ENCODE data around the gene KPNB1. TPM values are rescaled to one million over a fixed set of nuclear protein-coding genes. Genes with fewer than 3 reads are reported as not detected.

Gene KPNB1
- polyA plus RNA-seq, 4 donors: 177 to 273 (median 248) TPM

DNA sequence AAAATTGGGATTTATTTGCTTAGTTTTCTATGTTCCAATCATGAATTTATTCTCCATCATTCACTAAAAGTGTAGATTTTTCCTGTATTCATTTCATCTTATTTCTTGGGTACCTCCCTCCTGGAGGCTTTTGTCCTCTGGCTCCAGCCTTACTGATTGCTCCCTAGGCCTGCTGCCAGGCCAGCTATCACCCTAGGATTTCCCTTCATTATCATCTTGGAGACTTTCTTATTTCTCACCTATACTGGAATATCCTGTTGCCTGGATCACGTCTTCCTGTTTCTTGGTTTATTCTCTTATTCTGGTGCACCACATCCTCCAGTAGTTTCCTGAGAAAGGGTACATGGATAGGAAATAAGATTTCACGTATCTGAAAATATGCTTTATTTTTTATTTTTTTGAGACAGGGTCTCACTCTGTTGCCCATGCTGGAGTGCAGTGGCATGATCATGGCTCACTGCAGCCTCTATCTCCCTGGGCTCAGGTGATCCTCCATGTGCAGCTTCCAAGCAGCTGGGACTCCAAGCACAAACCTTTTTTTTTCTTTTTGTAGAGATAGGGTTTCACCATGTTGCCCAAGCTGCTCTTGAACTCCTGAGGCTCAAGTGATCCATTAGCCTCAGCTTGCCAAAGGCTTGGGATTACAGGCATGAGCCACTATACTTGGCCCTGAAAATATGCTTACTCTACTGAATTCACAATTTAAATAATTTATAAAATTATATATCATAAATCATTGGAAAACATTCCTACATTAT, 13.3 kb upstream of the KPNB1 start:
- DNase-seq (ENCODE audit: low read depth in 4 of 4, low spot score in 3 of 4): no peak

DNA sequence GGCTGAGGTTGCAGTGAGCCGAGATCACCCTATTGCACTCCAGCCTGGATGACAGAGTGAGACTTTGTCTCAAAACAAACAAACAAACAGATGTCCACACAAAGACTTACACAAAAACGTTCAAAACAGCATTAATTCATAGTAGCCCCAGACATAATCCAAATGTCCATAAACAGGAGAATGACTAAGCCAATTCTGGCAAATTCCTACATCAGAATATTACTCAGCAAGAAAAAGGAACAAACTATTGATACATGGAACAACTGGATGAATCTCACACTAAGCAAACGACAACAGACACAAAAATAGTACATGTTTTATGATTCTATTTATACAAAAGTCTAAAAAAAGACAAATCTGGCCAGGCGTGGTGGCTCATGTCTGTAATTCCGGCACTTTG, 10.8 kb upstream of the KPNB1 start:
- no peak for DNase-seq (ENCODE audit: low read depth in 4 of 4, low spot score in 3 of 4)

DNA sequence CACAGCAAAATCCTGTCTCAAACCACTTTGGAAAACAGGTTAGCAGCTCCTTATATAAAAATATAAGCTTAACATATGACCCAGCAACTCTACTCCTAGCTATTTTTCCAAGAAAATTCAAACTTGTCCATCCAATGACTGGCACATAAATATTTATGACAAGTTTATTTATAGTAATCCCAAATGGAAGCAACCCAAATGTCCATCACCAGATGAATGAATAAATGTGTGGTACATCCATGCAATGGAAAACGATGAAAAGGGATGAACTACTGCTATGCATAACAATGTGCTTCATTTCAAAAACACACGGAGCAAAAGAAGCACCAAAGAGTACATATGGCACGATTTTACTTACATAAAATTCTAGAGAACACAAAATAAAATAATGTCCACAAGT, 9.6 kb upstream of the KPNB1 start:
- no peak for DNase-seq (ENCODE audit: low read depth in 4 of 4, low spot score in 3 of 4)

DNA sequence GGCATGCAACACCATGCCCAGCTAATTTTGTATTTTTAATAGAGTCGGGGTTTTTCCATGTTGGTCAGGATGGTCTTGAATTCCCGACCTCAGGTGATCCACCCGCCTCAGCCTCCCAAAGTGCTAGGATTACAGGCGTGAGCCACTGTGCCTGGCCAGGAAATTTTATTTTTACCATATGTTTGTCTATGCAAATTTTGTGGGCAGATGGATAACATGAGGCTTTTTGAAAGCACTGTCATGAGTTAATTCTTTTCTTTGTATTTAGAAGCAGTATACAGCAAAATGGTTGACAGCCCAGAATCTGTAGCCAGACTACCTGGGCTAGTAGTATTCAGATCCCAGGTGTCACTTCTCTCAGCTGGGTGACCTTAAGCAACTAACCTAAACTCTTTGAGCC, 8.5 kb upstream of the KPNB1 start:
- no peak for DNase-seq (ENCODE audit: low read depth in 4 of 4, low spot score in 3 of 4)

DNA sequence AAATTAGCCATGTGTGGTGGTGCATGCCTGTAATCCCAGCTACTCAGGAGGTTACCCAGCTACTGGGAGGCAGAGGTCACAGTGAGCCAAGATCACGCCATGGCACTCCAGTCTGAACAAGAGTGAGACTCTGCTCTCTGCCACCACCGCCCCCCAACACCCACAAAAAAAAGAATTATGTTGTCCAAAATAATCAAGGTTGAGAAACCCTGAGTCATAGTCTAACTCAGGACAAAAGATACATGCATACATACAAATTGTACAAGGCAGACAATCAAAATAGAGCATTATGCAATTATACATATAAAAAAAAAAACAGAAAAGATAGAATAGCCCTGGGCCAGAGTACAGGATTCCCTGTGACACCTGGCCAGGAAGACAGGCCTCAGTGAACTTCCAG, 6.6 kb upstream of the KPNB1 start:
- DNase-seq (ENCODE audit: low read depth in 4 of 4, low spot score in 3 of 4): no peak

DNA sequence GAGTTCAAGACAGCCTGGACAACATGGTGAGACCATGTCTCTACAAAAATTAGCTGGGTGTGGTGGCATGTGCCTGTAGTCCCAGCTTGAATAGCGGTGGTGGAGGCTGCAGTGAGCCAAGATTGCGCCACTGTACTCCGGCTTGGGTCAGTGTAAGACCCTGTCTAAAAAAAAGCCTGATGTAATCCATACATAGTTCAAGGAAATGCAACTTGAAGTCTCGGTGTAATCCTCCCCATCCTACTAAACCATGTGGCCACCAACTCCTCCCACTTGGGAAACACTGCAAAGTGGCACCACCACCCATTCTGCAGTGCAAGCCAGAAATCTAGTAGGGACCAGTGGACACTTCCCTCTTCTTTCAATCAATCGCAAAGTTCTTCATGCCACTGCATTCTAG, 5.4 kb upstream of the KPNB1 start:
- DNase-seq (ENCODE audit: low read depth in 4 of 4, low spot score in 3 of 4): no peak

DNA sequence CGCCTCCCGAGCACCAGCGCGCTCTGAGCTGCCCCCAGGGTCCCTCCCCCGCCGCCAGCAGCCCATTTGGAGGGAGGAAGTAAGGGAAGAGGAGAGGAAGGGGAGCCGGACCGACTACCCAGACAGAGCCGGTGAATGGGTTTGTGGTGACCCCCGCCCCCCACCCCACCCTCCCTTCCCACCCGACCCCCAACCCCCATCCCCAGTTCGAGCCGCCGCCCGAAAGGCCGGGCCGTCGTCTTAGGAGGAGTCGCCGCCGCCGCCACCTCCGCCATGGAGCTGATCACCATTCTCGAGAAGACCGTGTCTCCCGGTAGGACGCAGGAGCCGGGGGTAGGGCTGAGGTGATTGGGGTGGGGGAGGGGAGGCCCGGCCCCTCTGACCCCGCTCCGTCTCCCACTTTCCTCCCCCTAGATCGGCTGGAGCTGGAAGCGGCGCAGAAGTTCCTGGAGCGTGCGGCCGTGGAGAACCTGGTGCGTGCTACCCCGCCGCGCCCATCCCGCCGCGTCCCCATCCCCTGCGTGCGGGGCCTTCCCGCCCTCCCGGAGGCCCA, 329 bp downstream of the KPNB1 start:
- peak in 2 of 4 donors; percentile 24 to 36 for DNase-seq (ENCODE audit: low read depth in 4 of 4, low spot score in 3 of 4)

DNA sequence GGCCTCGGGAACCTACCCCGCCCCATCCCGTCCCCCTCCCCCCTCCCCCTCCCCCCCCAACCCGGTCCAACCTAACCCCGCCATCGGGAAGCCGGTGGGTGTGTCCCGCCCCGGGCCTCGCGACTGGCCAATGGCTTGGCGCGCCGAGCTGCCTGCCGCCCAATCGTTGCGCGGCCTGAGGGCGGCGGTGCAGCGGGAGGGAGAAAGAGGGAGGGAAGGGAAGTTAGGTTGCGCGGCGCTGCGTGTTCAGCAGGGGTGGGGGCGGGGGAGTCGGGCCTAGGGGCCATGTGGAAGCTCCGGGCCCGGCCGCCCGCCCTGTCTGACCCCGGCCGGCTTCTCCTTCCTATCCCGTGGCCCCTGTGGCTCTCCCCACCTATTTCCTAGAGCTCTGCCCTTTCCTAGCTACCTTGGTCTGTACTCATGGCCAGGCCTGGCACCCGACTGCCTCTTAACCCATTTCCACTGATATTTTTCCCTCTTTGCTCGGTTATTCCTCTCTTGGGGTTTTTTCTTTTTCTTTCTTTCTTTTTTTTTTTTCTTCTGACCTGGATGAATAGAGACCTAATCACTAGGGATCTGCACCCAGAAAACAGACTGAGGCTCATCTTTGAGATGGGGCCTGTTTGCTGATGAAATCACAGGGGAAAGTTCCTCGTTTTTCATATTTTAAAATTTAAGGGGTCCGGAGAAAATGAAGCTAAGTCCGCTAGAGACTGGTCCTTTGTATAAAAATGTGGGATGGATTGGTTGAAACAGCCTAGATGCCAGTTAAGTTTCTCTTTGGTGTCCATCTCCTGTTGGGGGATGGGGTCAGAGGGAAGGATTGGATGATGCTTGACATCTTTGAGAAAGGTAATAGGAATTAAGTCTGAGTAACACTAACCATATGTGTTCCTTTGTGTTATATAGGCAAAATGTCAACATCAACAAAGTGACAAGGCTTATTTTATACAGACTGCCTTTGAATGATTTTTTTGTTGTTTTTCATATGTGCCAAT, 1.1 kb downstream of the KPNB1 start:
- DNase-seq (ENCODE audit: low read depth in 4 of 4, low spot score in 3 of 4): peak; percentile 73 to 89 (median 81)

DNA sequence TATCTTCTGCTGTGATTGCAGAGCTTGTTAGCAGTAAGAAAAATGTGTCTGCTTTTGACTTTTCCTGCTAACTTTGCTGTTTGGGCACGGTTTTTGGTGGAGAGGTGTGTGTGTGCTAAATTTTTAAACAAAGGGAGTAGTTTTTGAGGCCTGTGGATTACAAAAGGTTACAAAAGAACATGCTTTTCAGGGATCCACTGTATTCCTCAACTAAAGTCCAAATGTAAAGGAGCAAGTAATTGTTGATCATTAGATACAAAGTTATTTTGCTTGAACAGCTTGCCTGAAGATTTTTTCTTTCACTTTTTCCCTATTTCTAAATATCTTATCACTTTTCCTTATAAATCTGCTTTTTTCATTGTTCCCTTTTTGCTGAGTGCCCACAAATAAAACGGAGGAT, 2.0 kb downstream of the KPNB1 start:
- no peak for DNase-seq (ENCODE audit: low read depth in 4 of 4, low spot score in 3 of 4)

DNA sequence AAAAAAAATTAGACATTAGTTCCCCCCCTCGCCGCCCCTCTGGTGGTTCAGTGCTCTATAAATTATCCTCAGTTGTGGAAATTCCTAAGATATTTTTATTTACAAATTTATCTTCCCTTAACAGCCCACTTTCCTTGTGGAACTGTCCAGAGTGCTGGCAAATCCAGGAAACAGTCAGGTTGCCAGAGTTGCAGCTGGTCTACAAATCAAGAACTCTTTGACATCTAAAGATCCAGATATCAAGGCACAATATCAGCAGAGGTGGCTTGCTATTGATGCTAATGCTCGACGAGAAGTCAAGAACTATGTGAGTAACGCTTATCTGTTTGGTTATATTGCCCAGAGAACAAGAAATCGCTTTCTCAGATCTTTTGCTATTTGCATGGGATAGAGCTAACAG, 2.9 kb downstream of the KPNB1 start:
- no peak for DNase-seq (ENCODE audit: low read depth in 4 of 4, low spot score in 3 of 4)

DNA sequence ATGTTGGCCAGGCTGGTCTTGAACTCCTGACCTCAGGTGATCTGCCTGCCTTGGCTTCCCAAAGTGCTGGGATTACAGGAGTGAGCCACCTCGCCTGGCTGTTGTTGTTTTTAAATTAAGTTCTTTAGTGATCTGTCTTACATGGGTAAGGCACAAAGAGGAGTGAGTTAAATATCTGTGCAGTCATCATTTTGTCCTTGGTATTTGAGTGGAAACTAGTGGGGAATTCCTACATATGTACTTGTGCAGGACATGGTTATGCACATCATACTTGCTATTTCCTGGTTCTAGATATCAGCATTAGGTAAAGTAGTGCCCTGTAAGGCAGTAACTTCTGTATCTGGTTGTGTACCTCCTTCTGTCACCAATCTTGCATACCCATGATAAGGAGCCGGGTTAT, 3.7 kb downstream of the KPNB1 start:
- no peak for DNase-seq (ENCODE audit: low read depth in 4 of 4, low spot score in 3 of 4)

DNA sequence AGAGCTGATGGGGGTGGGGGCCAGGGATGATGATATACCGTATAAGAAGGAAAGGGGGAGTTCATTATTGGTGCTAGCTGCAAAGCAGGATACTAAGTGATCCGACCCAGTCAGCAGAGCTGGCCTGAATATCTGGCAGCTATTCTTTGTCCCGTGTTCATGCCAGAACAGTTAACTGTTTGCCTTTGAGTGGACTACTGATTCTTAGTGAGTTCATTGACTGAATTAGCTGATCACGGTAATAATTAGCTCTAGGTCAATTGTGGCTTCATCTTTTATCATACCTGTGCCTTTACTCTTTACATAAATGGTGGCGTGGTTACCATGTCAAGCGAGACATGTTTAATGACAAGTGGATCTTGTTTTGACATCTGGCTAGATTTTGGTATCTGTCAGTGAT, 5.3 kb downstream of the KPNB1 start:
- DNase-seq (ENCODE audit: low read depth in 4 of 4, low spot score in 3 of 4): no peak

DNA sequence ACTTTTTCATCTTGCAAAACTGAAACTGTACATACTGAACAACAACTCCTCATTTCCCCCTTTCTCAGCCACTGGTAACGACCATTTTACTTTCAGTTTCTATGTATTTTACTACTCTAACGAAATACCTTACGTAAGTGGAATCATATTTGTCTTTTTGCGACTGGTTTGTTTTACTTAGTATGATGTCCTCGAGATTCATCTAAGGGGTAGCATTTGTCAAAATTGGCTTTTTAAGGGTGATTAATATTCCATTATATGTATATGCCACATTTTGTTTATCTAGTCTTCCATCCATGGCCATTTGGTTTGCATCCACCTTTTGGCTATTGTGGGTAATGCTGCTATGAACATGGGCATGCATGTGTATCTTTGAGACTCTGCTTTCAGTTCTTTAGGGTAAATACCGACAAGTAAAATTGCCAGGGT, 10.4 kb downstream of the KPNB1 start:
- no peak for DNase-seq (ENCODE audit: low read depth in 4 of 4, low spot score in 3 of 4)

DNA sequence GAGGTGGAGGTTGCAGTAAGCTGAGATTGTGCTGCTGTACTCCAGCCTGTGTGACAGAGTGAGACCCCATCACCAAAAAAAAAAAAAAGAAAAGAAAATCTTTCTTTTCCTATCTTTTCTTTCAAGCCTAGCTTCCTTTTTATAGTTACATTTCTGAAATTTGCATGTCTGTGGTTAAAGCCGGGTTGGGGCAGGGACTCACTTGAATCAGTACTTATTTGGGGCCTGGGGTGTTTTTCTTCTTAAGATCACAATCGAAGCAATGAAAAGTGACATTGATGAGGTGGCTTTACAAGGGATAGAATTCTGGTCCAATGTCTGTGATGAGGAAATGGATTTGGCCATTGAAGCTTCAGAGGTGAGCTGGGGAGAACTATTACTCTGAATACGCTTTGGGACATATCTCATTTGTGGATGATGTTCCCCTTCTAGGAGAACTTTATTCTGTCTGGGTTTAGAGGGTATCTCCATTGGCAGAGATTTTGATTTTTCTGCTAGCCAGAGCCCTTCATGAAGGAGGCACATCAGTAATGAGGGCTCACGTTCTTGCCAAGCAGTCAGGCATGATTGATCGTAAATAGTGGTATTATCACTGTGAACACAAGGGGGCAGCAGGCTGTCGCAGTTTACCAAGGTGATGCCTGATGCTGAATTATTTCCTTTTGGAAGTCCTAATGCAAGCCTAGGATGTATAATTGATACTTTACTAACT, 14.3 kb downstream of the KPNB1 start:
- peak in 3 of 4 donors; percentile 44 to 64 (median 54) for DNase-seq (ENCODE audit: low read depth in 4 of 4, low spot score in 3 of 4)

DNA sequence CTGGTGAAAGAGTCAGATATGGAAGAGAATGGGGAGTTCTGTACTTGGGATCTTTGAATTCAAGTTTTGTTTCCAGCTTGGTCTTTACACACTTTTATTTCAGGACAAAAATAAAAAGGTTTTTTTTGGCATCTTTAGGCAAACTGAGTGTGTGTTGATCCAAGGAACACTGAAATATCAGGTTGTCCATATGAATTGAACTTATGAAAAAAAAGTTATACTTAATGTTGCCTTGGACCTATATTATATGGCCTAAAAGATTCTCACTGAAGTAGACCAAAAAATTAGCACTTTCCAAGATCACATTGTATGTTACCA, 14.9 kb downstream of the KPNB1 start:
- no peak for DNase-seq (ENCODE audit: low read depth in 4 of 4, low spot score in 3 of 4)

DNA sequence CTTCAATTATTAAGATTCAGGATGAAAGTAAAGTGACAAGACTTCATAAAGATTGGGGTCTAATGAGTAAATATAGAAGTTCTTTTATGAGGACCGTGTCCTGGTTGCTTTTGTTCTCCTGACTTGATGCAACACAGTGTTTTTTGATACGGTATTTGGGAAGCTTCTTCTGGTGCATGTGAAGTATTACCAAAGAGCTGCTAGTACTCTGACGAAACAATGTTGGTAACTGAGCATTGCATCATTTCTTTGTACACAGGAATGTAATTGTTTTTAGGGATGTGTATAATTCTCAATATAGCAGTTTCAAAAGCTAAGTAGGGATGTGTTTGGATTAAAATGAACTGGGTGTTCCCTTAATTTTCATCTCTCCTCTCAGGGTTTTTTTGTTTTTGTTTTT, 15.9 kb downstream of the KPNB1 start:
- DNase-seq (ENCODE audit: low read depth in 4 of 4, low spot score in 3 of 4): no peak

DNA sequence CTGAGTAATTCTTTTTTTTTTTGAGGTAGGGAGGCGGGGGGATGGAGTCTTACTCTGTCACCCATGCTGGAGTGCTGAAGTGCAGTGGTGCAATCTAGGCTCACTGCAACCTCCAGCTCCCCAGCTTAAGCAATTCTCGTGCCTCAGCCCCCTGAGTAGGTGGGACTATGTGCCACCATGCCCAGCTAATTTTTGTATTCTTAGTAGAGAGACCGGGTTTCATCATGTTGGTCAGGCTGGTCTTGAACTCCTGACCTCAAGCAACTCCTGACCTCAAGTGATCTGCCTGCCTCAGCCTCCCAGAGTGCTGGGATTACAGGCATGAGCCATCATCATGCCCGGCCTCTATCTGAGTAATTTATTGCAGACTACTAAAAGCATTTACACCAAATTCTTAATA, 19.4 kb downstream of the KPNB1 start:
- DNase-seq (ENCODE audit: low read depth in 4 of 4, low spot score in 3 of 4): no peak

DNA sequence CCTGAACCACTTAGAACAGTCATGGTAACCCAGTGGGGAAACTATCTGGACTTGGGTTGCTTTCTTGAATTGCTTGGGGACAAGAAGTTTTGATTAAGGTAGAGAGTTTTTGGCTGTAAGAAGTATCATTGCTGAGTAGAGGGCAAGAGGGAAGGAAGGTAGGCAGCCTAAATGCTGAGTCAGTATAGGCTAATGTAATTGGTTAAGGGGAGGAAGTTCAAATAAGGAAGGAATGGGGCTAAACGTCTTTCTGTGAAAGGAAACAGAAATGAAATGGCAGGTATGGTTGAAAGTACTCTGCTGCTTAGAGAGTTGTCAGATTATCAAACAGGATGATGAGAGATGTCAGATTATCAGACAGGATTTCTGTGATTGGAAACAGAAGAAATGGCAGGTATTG, 20.3 kb downstream of the KPNB1 start:
- no peak for DNase-seq (ENCODE audit: low read depth in 4 of 4, low spot score in 3 of 4)

DNA sequence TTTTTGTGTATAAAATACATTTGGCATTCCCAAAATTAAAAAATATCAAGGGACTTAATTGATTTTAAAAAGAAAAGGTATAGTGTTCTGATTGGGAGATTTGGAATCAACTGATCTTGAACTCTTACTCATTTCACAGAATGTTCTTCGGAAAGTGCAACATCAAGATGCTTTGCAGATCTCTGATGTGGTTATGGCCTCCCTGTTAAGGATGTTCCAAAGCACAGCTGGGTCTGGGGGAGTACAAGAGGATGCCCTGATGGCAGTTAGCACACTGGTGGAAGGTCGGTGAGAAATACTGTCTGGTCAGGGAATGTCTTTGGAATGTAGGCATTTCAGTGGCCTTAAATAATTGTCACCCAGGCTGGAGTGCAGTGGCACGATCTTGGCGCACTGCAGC, 24.8 kb downstream of the KPNB1 start:
- DNase-seq (ENCODE audit: low read depth in 4 of 4, low spot score in 3 of 4): no peak

DNA sequence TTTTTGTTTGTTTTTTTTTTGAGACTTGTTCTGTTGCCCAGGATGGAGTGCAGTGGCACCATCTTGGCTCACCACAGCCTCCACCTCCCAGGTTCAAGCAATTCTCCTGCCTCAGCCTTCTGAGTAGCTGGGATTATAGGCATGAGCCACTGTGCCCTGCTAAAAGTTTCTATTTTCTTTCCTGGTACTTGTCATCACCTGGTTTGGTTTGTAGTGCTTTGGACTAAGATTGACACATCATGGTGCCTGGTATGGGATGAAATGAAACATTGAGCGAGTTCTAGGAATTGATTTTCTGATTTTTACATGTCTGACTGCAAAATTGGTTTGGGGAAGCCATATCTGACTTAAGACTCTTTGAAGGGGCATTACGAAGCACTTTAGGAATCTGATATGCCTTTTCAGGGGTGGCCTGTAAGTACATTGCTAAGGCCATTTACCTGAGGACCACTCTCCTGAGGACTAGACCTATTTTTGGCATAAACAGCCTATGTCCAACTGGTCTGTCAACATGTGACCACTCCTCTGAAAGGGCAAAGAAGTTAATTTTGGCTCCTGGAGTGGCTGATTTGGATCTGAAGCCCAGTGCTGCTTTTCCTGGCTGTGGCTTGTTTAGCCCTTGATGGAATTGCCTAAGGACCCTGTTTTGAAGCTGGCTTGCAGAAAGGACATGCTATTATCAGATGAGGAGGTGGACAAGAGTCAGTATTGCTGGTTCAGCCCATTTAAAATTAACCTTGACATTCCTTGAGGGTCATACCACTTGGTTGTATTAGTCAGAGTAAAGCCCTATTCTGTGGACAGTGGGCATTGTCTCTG, 25.9 kb downstream of the KPNB1 start:
- DNase-seq (ENCODE audit: low read depth in 4 of 4, low spot score in 3 of 4): no peak
